A549 (cell line): ENCODE measurements around the gene GGCX.

Experiments
- POLR2A ChIP-seq: IDR thresholded peaks from 2 replicates; pipeline ENCODE4 v1.6.1; 2012; ENCODE audit warnings: mild to moderate bottlenecking, low read length
- TF ChIP-seq, protein P1 (sequence below): fragments of 150-350 bp; IDR thresholded peaks from 2 replicates; pipeline ENCODE4 v1.6.1; 2014; ENCODE audit warnings: low read depth, mild to moderate bottlenecking, low read length

DNA sequence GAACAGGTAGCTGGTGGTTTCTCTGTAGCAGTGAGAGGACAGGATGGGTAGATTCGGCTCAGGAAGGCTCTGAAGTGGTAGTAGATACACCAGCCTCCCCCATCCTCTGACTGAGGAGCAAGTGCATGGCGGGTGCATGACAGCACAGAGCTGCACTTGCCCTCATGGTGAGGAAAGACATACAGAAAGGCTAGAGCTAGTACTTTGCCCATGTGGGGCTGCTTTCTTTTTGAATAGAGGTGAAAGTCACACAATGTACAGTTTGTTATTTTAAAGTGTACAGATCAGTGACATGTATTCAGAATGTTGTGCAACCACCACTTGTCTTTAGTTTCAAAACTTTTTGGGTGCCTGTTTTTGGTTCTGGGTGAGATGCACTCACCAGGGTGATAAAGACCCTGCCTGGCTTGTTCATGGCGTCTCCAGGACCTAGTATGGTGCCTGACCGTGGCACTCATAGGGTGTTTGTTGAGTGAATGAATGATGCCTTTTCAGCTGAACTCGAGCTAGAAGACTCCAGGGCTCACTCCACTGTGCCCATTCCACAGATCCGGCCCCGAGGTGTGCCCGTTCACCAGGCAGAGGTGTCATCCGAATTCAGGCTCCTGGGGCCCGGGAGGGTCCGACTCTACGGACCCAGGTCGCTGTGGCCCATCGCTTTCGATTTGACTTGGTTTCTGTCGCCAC lies 22.5 kb upstream of the GGCX start:
- no peak for TF ChIP-seq POLR2A
- TF ChIP-seq, protein P1, sequence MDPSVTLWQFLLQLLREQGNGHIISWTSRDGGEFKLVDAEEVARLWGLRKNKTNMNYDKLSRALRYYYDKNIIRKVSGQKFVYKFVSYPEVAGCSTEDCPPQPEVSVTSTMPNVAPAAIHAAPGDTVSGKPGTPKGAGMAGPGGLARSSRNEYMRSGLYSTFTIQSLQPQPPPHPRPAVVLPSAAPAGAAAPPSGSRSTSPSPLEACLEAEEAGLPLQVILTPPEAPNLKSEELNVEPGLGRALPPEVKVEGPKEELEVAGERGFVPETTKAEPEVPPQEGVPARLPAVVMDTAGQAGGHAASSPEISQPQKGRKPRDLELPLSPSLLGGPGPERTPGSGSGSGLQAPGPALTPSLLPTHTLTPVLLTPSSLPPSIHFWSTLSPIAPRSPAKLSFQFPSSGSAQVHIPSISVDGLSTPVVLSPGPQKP, result no peak
